ENCODE data around the gene ULK4.

DNA sequence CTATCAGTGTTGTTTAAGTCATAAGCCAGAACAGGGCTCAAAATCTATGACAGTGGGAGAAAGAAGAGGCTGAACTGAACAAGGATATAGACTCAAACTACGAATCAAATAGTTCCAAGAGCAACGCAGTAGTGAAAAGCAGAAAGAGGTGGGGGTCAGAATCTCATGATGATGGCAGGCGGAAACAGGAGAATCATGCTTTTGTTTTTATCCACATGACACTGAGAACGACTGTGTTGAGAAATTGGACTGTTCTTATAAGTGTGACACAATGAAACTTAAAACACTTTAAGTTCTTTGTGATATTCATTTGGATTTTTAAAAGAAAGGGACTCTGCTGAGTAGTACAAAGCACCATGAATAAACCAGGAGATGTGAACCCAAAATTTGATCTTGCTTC lies 309.4 kb downstream of the ULK4 start:
- TF ChIP-seq CEBPB (IDR thresholded peaks at IDR 0.05; ENCODE audit: low read depth, low read length) (no peak), POLR2A (IDR thresholded peaks at IDR 0.05; ENCODE audit: low read depth, low read length) (no peak), RAD21 (IDR thresholded peaks at IDR 0.05; ENCODE audit: low read length) (no peak), MXI1 (IDR thresholded peaks at IDR 0.05; ENCODE audit: borderline replicate concordance, low read depth, low read length) (no peak), NFE2L2 (IDR thresholded peaks at IDR 0.05; ENCODE audit: low read depth, low read length) (no peak), BHLHE40 (IDR thresholded peaks at IDR 0.05; ENCODE audit: low read depth, low read length) (no peak), FOS (IDR thresholded peaks at IDR 0.05; ENCODE audit: low read depth, low read length) (no peak), CHD1 (IDR thresholded peaks at IDR 0.05; ENCODE audit: low read depth, low read length) (no peak), MAZ (IDR thresholded peaks at IDR 0.05; ENCODE audit: borderline replicate concordance, low read depth, low read length) (no peak), RCOR1 (IDR thresholded peaks at IDR 0.05; ENCODE audit: insufficient replicate concordance, low read length) (no peak), MAFK (IDR thresholded peaks at IDR 0.05; ENCODE audit: low read depth, low read length) (no peak)
- TF ChIP-seq, protein P1, sequence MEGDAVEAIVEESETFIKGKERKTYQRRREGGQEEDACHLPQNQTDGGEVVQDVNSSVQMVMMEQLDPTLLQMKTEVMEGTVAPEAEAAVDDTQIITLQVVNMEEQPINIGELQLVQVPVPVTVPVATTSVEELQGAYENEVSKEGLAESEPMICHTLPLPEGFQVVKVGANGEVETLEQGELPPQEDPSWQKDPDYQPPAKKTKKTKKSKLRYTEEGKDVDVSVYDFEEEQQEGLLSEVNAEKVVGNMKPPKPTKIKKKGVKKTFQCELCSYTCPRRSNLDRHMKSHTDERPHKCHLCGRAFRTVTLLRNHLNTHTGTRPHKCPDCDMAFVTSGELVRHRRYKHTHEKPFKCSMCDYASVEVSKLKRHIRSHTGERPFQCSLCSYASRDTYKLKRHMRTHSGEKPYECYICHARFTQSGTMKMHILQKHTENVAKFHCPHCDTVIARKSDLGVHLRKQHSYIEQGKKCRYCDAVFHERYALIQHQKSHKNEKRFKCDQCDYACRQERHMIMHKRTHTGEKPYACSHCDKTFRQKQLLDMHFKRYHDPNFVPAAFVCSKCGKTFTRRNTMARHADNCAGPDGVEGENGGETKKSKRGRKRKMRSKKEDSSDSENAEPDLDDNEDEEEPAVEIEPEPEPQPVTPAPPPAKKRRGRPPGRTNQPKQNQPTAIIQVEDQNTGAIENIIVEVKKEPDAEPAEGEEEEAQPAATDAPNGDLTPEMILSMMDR (conservative IDR thresholded peaks at IDR 0.05; ENCODE audit: low read depth, low read length): no peak
- TF ChIP-seq, protein P2, sequence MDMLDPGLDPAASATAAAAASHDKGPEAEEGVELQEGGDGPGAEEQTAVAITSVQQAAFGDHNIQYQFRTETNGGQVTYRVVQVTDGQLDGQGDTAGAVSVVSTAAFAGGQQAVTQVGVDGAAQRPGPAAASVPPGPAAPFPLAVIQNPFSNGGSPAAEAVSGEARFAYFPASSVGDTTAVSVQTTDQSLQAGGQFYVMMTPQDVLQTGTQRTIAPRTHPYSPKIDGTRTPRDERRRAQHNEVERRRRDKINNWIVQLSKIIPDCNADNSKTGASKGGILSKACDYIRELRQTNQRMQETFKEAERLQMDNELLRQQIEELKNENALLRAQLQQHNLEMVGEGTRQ (IDR thresholded peaks at IDR 0.05; ENCODE audit: low read depth, low read length): no peak
